Mammary epithelial cell (primary cell): ENCODE data around the gene DHX16.

Experiments used
- EZH2 ChIP-seq: IDR thresholded peaks from 2 replicates; pipeline ENCODE4 v1.6.1; 2012; ENCODE audit warnings: low read length, inconsistent platforms, borderline replicate concordance
- TF ChIP-seq, protein P1 (sequence below), 2 donors: IDR thresholded peaks in 1 of 2; conservative IDR thresholded peaks in 1 of 2; 2 replicates each; pipeline ENCODE4 v1.5.1; 2011 to 2012; ENCODE audit warnings: inconsistent platforms in 2 of 2, low read length in 2 of 2, mild to moderate bottlenecking in 2 of 2, control low read depth in 1 of 2, low read depth in 1 of 2; ENCODE audit not compliant: insufficient read depth in 1 of 2; ENCODE audit errors: extremely low read depth in 1 of 2

DNA sequence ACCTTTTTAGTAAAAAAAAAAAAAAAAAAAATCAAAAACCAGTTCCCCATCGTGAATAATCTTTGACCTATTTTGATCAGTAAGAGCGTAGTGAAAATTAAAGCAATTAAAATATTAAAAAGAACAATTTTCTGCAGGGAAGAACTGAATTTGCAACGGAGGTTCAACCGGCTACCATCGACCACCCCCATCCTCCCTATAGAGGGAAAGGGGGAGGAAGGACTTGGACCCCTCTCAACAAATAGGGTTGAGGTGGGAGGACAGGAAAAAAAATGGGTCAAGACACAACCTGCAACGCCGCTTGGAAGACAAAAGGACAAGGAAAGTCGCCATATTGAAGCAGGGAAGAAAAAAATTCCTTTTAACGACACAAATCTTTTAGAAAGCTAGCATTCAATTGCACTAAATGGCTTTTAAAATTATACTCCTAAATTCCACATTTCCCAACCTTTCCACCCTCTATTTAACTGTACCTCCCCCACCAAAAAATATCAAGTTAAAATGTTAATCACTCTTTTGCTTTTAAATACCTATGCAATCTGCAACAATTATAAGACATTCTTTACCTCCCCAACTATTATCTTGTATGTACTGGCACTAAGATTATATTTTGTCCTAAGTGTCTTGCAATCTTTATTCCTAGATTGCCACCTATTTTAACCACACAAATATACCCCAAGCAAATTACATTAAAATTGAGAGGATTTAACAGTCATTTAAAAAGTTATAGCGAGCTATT, 57.4 kb downstream of the DHX16 start:
- TF ChIP-seq, protein P1, sequence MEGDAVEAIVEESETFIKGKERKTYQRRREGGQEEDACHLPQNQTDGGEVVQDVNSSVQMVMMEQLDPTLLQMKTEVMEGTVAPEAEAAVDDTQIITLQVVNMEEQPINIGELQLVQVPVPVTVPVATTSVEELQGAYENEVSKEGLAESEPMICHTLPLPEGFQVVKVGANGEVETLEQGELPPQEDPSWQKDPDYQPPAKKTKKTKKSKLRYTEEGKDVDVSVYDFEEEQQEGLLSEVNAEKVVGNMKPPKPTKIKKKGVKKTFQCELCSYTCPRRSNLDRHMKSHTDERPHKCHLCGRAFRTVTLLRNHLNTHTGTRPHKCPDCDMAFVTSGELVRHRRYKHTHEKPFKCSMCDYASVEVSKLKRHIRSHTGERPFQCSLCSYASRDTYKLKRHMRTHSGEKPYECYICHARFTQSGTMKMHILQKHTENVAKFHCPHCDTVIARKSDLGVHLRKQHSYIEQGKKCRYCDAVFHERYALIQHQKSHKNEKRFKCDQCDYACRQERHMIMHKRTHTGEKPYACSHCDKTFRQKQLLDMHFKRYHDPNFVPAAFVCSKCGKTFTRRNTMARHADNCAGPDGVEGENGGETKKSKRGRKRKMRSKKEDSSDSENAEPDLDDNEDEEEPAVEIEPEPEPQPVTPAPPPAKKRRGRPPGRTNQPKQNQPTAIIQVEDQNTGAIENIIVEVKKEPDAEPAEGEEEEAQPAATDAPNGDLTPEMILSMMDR (conservative IDR thresholded peaks at IDR 0.05 in 1 of 2, IDR thresholded peaks at IDR 0.05 in 1 of 2; ENCODE audit: extremely low read depth in 1 of 2, insufficient read depth in 1 of 2, low read depth in 1 of 2, low read length in 2 of 2): no peak
- TF ChIP-seq EZH2: no peak
